ENCODE results near the gene PANX2.

GRCh38 chr22:50189849-50190181 lies 19.3 kb downstream of the PANX2 start:
- TF ChIP-seq CTCF (conservative IDR thresholded peaks at IDR 0.05; ENCODE audit: low read length) (no peak), EZH2phosphoT487 (IDR thresholded peaks at IDR 0.05; ENCODE audit: borderline replicate concordance, low read depth, low read length) (no peak)

All from OCI-LY7 (cell line).